HG03108 (cell line): ENCODE data around the gene CRYGN.

ENCODE experiments used
- ATAC-seq: cut with Tn5 transposase; IDR thresholded peaks from one replicate; pipeline ENCODE4 v1.9.1; 2021; ENCODE audit warnings: moderate library complexity; ENCODE audit not compliant: unreplicated experiment

The CRYGN gene

DNA sequence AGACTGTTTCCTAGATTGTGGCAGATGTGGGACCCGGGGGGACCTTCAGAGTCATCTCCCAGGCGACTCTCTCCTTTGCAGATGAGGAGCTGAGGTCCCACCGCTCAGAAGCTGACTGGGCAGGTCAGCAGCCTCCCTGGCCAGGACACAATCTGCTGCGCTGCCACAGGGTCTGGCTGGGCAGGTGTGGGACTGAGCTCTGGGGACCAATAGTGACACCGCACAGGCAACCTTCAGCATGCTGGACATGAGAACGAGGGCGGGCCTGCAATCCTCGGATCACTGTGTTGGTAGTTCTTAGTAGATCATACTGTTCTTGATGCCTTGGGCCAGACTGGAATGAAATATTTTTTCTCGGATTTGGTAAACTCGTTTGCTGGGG is 20.5 kb upstream of the CRYGN start:
- ATAC-seq, result no peak

DNA sequence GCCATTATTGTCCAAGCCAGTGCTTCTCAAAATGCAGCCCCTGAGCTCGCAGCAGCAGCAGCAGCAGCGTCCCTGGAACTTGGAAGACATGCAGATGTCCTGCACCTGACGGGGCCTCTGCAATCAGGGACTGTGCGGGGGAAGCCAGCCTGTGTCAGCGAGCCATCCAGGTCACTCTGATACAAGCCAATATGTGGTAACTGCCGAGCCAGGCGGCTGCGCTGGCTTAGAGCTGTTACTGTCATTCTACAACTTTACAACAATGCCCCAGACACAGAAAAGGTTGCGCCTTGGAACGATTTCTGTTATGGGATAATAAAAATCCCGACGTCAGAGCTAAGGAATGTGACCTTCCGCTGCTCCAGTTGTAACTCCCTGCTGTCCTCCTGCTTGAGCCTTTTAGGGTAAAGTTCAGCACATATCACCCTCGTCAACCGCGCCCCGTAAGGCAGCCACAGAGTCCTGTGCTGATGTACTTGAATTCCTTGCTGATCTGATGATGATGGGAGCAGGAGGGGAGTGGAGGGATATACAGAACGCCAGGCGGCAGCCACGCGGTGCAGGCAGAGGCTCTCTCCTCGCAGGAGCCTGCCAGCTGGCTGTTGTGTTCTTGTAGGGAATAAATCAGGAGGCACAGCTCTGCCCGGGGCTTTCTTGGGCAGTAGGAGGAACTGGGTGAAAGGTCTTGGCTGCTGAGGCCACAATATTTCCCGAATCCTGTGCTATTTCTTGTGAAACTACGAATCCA is 20.0 kb upstream of the CRYGN start:
- ATAC-seq, result no peak

DNA sequence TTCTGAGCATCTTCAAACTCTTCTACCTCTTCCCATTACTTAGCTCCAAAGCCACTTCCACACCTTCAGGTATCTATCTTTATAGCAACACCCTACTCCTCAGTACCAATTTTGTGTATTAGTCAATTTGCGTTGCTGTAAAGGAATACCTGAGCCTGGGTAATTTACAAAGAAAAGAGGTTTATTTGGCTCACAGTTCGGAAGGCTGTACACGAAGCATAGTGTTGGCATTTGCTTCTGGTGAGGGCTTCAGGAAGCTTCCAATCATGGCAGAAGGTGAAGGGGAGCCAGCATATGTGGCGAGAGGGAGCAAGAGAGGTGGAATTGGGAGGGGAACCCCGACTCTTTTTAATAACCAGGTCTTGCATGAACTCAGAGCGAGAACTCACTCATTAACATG is 17.6 kb upstream of the CRYGN start:
- ATAC-seq, result no peak

DNA sequence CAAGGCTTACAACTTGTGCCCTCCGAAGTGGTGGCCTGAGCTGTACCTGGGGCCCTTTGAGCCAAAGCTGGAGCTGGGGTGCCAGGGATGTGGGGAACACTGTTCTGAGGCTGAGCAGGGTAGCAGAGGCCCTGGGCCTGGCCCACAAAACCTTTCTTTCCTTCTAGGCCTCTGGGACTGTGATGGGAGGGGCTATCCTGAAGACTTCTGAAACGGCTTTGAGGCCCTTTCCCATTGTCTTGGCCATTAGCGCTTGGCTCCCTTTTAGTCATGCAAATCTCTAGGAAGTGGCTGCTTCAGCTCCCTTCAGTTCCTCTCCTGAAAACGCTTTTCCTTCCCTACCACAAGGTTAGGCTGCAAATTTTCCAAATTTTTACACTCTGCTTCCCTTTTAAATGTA is 16.8 kb upstream of the CRYGN start:
- ATAC-seq, result no peak

DNA sequence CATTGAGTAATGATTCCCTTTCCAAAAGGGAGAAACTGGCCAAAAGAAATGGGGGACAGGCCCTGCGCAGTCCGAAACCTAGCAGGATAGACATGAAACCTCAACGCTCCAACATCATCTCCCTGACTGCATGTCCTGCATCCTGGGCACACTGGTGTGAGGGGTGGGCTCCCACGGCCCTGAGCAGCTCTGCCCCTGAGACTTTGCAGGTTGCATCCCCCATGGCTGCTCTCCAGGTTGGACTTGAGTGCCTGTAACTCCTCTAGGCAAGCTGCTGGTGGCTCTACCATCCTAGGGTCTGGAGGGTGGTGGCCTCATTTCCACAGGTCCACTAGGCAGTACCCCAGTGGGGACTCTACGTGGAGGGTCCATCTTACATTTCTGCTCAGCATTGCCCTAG is 16.3 kb upstream of the CRYGN start:
- ATAC-seq, result no peak

GRCh38 chr7:151455690-151456089 is 15.7 kb upstream of the CRYGN start:
- ATAC-seq, result no peak

DNA sequence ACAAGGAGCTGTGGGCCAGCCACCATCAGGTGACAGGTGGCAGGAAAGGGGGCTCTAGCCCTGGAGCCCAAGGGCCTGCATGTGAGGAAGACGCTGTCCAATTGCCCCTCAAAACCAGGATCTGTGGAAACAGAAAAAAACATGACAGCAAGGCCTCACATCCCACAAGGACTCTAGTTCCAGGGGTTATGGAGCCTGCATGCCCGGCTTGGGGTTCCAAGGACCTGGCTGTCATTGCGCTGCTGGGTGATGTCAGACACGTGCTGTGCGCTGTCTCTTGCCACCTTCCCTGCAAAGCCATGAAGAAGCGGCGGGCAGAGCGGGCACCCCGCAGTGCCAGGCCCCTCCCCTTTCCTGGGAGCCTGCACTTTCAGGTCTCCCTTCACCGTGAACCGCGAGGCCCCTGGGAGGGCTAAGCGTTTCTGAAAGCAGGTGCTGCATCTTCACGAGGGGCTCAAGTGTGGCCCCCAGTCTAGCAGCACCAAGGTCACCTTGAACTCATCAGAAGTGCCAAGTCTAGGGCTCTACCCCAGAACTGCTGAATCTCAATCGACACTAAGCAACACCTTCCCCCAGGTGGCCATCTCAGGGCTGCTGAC is 15.1 kb upstream of the CRYGN start:
- ATAC-seq, result no peak

DNA sequence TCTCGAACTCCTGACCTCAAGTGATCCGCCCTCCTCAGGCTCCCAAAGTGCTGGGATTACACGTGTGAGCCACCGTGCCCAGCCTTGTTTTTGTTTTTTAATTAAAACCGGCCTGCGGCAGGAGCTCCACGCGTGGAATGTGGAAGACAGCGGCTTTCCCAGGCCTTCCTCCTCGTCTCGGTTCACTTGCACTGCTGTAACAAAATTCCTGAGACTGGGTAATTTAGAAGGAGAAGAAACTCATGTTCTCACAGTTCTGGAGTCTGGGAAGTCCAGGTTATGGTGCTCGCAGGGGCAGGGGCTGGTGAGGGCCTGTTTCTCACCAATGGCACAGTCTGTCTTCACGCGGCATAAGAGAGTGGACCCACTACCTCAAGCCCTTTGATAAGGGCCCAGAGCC is 14.4 kb upstream of the CRYGN start:
- ATAC-seq, result no peak

DNA sequence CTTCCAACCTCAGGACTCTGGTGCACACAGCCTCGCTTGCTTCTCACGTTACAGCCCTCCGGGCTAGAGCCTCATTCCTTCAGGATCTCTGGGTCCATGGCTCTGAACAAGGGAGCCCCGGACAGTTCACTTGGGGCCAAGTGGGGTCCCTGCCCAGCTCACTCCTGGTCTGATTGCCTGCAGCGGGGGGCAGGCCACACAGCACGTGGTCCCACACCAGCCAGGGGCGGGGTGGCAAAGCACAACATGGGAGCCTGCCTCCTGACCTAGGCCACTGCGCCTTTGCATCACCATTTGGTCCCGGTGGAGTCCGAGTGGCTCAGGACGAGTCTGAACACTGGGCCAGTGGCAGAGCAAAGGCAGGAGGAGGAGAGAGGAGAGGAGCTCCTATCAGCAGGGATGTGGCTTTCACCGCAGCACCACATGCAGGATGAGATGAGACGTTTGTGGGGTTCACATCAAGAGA is 13.4 kb upstream of the CRYGN start:
- no peak for ATAC-seq

DNA sequence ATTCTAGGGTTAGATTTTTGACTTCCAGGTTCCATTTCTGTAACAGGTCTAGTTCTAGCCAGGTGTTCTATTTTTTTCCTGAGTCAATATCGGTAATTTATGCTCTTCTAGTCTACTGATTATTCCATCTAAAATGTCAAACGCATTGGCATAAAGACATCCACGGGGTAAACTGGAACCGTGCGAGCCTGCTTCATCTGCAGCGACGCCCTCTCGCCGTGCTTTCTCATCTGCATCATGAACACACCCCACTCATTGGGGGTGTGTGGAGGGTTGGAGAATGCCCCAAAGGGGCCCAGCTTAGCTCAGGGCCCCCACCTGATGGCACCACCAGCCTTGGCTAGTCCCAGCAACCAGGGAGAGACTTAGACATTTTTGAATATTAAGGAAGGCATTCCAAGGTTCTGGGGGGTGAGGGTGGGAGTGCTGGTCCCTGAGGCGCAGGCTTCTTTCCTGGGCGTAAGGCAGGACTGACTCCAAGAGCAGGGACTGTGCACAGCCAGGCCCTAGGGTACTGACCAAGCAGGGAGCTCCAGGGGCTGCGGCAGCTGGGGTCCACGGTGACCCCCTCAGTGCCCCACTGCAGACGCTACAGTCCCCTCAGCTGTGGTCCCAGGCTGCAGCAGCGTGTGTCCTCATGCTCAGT is 12.9 kb upstream of the CRYGN start:
- no peak for ATAC-seq

DNA sequence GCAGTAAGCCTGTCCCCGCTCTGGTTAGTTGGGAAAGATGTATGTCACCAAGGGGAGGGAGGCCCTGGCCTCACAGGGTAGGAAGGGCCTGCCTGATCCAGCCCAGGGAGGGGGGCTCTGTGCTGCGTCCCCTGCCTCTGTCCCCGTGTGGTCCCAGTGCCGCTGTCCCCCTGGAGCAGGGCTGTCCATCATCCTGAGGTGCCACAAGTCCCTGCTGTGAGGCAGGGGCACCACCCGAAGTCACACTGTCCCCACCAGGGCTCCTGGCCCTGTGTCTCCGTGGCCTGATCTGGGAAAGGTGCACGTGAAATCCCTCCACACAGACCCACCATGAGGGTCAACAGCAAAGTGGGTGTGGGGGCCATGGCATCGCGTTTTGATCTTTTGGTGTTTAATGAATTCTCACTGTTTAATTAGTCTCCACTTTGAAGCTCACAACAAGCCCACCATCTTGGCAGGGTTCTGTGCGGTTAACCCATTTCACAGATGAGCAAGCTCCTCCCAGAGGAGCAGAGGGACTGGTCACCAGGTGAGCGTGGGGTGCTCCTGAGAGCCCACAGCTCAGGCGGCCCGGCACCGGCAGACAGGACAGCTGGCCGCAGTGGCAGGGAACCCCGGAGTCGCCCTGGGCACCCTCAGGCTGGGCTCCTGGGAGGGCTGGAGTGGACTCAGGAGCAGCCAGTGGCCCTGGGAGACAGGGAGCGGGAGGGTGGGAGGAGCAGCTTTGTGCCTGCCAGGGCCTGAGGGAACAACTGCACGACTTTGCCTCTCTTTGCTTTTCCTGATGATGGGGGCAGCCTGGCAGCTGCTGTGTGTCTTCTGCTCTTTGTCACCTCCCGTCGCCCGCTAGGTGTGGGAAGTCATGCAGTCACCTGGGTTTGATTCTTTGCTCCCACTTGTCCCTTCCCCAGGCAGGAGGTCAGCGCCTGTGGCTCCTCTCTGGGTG is 12.0 kb upstream of the CRYGN start:
- ATAC-seq, result no peak

DNA sequence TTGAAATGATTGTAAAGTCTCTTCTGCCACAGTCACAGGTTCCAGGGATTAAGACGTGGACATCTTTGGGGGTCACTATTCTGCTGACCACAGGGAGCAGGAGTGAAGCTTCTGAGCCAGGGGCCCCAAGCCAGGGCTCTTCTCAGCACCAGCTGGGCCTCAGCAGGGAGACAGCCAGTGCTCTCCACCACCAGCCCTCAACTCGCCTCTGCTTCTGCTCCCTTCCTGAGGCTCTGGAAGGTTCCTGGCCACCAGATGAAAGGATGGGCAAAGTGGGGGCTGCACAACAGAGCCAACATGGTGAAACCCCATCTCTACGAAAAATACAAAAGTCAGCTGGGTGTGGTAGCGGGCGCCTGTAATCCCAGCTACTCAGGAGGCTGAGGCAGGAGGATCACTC is 11.2 kb upstream of the CRYGN start:
- ATAC-seq, result no peak

- ATAC-seq, result no peak
Measured at GRCh38 chr7:151449990-151450389, 10.0 kb upstream of the CRYGN start.

GRCh38 chr7:151448261-151449252 is 8.6 kb upstream of the CRYGN start:
- peak; percentile 67 for ATAC-seq

- ATAC-seq, result no peak
Measured at GRCh38 chr7:151447901-151448260, 7.9 kb upstream of the CRYGN start.

- no peak for ATAC-seq
Measured at GRCh38 chr7:151447312-151447711, 7.4 kb upstream of the CRYGN start.

DNA sequence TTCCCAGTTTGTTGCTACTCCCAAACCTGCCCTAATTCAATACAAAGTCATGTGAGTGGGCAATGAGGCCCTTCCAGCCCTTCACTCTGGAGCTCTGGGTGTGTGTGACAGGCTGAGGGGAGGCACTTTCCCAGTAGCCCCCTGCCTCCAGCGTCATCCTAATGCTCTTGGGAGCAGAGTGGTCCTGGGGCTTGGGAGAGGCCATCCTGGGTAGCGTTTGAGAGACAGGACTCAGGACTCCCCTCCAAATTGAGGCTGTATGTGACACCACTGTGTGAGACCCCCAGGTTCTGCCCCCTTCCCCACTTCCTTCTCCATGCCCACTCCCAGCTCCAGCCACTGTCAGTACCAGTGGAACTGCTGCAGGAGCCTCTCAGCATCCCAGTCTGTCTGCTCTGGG is 6.5 kb upstream of the CRYGN start:
- ATAC-seq, result no peak

GRCh38 chr7:151444632-151445031 is 4.7 kb upstream of the CRYGN start:
- ATAC-seq, result no peak

DNA sequence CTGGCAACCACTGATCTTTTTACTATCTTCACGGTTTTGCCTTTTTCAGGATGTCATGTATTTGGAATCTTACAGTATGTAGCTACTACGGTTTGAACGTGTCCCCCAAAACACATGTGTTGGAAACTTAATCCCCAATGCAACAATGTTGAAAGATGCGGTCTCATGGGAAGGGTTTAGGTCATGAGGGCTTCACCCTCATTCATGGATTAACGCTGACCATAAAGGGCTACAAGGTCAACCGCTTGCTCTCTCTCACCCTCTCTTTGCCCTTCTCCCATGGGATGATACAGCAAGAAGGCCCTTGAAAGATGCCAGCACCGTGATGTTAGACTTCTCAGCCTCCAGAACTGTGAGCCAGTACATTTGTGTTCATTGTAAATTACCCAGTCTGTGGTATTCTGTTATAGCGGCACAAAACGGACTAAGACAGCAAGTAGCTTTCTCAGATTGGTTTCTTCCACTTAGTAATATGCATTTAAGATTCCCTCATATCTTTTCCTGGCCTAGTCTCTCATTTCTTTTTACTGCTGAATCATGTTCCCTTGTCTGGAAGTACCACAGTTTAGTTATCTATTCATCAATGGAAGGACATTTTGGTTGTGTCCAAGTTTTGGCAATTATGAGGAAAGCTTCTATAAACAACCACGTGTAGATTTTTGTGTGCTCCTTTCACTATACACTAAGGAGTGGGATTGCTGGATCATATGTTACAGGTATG is 3.0 kb upstream of the CRYGN start:
- ATAC-seq, result no peak
